Fibroblast of mammary gland (primary cell): ENCODE measurements around the gene TBC1D5.

ENCODE experiments used
- DNase-seq: peaks from one replicate; pipeline ENCODE4 v3.0.0-alpha.2; 2010; ENCODE audit warnings: low read depth
- H3K4me3 ChIP-seq: 2 replicates; pipeline ENCODE4 v1.5.1; 2011; ENCODE audit warnings: low read depth, mild to moderate bottlenecking, low read length, moderate library complexity; ENCODE audit not compliant: control insufficient read depth
- CTCF ChIP-seq: conservative IDR thresholded peaks from 2 replicates; pipeline ENCODE4 v1.5.1; 2011; ENCODE audit warnings: low read depth, low read length, inconsistent platforms; ENCODE audit not compliant: control insufficient read depth, insufficient read depth

The TBC1D5 gene

GRCh38 chr3:17195192-17195611, 547.2 kb downstream of the TBC1D5 start:
- TF ChIP-seq CTCF, result no peak
- no peak overlapping the region for H3K4me3 ChIP-seq
- DNase-seq, result peak; percentile 27

GRCh38 chr3:17194116-17194515, 548.3 kb downstream of the TBC1D5 start:
- no peak overlapping the region for H3K4me3 ChIP-seq
- no peak for DNase-seq
- TF ChIP-seq CTCF, result no peak

GRCh38 chr3:17192995-17193394, 549.4 kb downstream of the TBC1D5 start:
- no peak for TF ChIP-seq CTCF
- no peak for DNase-seq
- no peak overlapping the region for H3K4me3 ChIP-seq

- TF ChIP-seq CTCF, result no peak
- no peak for DNase-seq
- H3K4me3 ChIP-seq, result no peak overlapping the region
These were observed 551.9 kb downstream of the TBC1D5 start for GRCh38 chr3:17190353-17191078.

- H3K4me3 ChIP-seq, result no peak overlapping the region
- no peak for DNase-seq
- TF ChIP-seq CTCF, result no peak
These were observed 554.1 kb downstream of the TBC1D5 start for GRCh38 chr3:17188378-17188777.

- no peak overlapping the region for H3K4me3 ChIP-seq
- TF ChIP-seq CTCF, result no peak
- no peak for DNase-seq
These were observed 554.7 kb downstream of the TBC1D5 start for GRCh38 chr3:17187589-17188184.
